UCSD-AML1 (cell line): ENCODE measurements around the gene SEC61A2.

Source experiments
- DNase-seq: peaks from one replicate; lab custom pipeline; 2025; ENCODE audit not compliant: unreplicated experiment; lab: John Stamatoyannopoulos, UW

The SEC61A2 gene

DNA sequence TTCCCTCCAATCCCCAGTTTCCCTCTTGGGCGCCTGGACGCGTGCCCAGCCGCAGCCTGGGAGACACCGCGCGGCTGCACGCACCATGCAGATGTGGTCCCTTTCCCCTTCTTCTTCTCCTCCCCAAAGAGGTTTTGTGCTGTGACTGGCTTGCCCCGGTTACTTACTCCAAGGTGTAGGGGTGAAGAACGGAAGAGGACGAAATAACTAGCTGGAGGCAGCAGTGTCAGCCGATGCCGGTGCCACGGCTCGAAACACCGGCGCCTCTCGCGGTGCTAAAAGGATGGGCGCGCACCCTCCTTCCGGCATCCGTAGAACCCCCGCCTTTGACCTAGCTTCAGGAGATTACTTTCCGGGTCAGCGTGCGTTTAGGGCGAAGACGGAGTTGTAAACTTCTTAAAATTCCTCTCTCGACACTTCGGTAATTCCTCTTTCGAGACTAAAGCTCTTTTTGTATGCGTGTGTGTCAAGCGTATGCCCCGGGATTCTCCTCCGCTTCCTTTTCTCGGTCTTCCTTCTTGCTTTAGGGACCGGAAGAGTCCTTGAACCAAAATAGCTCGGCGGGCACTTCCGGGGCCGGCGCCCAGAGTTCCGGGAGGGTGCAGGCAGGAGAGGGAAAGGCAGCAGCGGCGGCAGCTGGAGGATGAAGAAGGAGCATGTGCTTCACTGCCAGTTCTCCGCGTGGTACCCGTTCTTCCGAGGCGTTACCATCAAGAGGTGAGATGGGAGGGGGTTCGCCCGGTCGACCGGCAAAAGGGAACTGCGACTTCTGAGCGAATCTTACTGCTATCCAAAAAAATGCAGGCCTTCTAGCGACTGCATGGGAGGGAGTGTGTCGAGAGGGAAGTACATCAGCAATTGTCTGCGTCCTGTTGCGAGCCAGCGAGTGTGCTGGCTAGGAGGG lies 66.4 kb downstream of the SEC61A2 start, which contains the start of the genes CDC123 and NUDT5:
TSS of gene CDC123 (plus strand) at position 586 of the 904 bp plus-strand sequence. CDS start at position 644, 58 bp downstream.
TSS of gene NUDT5 (minus strand) at position 289 of the 904 bp plus-strand sequence. CDS start 9,600 bp downstream, outside the sequence.
- DNase-seq: peak; percentile 92

DNA sequence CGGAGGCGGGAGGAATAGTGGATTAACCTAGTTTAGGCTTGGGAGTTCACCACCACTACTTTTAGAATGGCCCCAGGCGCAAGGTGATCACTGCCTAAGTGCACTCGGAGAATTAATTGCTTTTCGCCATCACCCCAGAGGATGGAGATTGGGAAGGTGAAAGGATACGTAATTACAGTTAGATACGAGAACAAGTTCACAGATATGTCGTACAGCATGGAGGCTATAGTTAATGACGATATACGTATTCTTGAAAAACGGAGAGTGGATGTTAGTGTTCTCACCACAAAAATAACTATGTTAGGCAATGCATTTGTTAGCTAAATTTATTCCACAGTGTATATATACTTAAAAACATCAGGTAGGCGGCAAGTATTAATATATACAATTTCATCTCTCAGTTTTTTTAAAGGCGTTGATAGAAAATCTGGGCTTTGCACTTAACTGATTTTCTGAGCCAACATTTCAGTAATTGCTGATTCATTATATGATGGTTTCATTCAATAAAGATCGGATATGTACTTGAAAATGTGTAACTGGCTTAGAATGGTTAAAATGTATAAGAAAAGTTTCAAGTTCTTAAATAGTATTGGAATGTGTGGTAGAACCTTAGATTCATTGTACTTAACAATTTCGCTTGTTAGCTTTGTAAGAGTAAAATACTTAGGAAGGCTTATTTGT lies 67.2 kb downstream of the SEC61A2 start:
- no peak for DNase-seq

DNA sequence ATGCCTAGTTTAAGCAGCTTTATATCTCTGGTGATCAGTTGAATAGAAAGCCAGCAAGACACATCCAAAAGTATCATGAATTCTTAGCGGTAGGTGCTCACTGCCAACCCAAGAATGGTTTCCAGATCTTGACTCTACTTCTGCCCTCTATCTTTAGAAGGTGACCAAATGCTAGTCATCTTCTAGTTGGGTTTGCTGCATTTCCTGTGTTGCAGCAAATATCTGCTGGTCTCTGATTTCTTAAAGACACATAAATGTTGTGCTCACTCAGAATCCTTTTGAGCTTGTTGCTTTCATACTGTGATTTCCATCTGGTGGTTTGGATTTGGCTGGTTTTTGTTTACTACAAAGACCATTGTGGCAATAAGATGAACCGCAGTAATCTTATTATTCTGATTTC lies 68.7 kb downstream of the SEC61A2 start:
- DNase-seq: no peak

- no peak for DNase-seq
Measured at GRCh38 chr10:12200850-12201249, 71.4 kb downstream of the SEC61A2 start.

DNA sequence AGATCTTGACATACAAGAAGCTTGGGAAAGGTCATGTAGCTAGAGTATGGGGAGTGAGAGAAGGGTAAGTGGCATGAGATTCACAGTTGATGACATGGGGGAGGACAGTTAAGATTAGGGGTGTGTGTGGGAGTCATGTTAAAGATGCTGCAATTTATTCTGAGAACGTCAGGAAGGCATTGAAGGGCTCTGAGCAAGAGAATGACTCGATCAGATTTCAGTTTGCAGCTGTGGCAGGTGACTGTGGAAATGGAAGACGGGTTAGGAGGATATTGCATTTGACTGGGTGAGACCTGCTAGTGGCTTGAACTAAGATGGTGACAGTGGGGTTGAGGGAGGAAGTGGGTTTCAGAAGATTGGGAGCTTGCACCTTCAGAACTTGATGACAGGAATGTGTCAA lies 72.1 kb downstream of the SEC61A2 start:
- no peak for DNase-seq

DNA sequence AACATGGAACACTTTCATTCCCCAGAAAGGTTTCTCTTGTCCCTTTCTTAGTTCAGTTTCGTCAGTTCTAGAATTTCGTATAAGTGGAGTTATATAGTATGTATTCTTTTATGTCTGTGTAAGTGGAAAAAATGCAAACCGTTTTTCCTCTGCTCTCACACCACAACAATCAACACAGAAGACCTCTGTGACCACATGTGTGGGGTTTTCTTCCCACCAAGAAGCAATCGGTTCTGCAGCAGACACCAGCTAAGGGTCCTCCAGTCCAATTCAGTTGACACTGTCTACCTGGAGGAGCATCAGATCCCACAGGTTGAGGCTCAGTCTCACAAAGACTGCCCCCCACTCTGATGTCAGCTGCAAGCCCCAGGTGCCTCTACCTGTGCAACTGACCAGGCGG lies 72.7 kb downstream of the SEC61A2 start:
- no peak for DNase-seq

GRCh38 chr10:12205082-12205481 lies 75.6 kb downstream of the SEC61A2 start:
- no peak for DNase-seq

DNA sequence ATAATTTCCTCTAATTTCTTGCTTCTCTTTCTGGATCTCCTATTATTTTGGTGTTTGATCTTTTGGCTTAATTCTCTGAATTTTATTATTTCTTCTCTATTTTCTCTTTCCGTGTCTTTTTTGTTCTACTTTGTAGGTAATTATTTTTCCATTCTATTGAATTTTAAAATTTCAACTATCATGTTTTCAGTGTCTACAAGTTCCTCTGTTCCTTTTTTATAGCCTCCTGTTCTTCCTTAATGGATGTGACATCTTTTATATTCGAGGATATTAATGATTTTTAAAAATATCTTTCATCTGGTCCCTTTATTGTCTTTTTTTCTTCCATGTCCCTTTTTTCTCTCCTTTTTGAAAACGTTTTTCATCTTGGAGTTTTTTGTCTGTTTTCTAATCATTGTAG lies 77.6 kb downstream of the SEC61A2 start:
- DNase-seq: no peak

DNA sequence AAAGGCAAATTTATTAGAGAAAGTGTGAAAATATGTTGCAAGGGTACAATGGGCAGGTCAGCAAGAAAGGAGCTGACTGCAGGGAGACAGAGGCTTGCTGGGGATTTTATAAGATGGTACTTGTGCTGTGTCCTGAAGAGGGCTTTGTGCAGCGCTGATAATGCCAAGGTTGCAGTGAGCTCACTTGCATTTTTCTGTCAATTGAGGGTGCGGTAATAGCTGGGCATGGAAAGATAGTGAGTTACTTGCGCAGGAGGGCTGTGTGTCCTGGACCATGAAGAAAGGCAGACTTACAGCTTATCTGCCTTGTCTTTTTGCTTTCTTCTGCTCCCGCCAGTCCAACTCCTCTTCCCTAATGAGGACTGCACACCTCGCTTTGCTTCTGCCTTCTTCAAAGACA lies 79.0 kb downstream of the SEC61A2 start:
- no peak for DNase-seq

DNA sequence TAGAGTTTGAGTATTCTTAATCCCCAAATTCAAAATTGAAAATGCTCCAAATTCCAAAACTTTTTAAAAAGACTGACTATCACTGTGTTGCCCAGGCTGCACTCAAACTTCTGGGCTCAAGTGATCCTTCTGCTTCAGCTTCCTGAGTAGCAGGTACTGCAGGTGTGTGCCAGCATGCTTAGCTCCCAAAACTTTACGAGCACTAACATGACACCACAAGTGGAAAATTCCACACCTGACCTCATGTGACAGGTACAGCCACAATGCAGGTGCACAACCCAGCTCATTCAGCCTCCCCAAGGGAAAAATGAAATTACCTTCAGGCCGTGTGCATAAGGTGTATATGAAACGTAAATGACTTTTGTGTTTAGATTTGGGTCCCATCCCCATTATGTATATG lies 83.0 kb downstream of the SEC61A2 start:
- DNase-seq: no peak

DNA sequence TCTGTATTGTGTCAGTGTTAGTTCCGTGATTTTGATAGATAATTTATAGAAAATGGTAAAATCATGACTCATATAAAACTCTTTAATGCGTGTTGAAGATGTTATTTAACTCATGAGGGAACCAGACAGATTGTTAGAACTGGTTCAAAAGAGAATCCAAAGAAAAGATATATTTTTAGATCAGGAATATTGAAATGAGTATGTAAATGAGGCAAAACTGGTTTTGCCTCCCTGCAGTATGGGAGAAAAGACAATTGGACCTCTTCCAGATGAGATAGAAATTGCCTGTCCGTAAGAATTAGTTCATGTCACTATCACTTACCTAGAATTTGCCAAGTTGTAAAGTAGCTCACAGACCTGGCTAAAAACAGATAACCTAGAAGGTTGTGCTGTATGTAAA lies 84.1 kb downstream of the SEC61A2 start:
- DNase-seq: no peak

- DNase-seq: no peak
Measured at GRCh38 chr10:12214093-12214492, 84.6 kb downstream of the SEC61A2 start.

GRCh38 chr10:12214763-12215218 lies 85.3 kb downstream of the SEC61A2 start:
- no peak for DNase-seq
